IMR-90 (cell line): ENCODE measurements around the gene GRIN1. TPM values are rescaled to one million over a fixed set of nuclear protein-coding genes. Genes with fewer than 3 reads are reported as not detected.

ENCODE experiments used
- ATAC-seq: fragments of 200-7000 bp; cut with Tn5 transposase; 2 replicates; pipeline ENCODE4 v1.9.1; 2020; ENCODE audit warnings: low read depth, mild to moderate bottlenecking, moderate library complexity
- BruUV-seq: library from RNA; stranded (reverse); fragments of 400-500 nt; replicated peaks from 2 replicates; lab custom pipeline; 2021; lab: Mats Ljungman, UMichigan
- CTCF ChIA-PET: fragments of 300-600 bp; formaldehyde crosslinking; extraction: SDS; loops from one replicate; lab custom pipeline; 2021; ENCODE audit warnings: antibody characterized with exemption; lab: Yijun Ruan, JAX
- POLR2A ChIA-PET: fragments of 300-600 bp; sonication (Branson Sonifier 250); formaldehyde crosslinking; loops from one replicate; lab custom pipeline; 2022; ENCODE audit warnings: antibody characterized with exemption; ENCODE audit not compliant: unreplicated experiment; lab: Charles Lee
- DNase-seq: peaks from one replicate; pipeline ENCODE4 v3.0.0; 2013
- H2AFZ ChIP-seq: replicated peaks from 2 replicates; pipeline ENCODE3; 2013; ENCODE audit warnings: low read length, mild to moderate bottlenecking; ENCODE audit not compliant: poor library complexity
- H2AK5ac ChIP-seq: 2 replicates; pipeline ENCODE4 v1.6.1; 2013; ENCODE audit warnings: low read depth, low read length, inconsistent platforms
- H2AK9ac ChIP-seq: replicated peaks from 2 replicates; pipeline ENCODE3; 2013; ENCODE audit warnings: mild to moderate bottlenecking, low read depth, low read length, moderate library complexity; ENCODE audit not compliant: poor library complexity
- H2BK120ac ChIP-seq: 2 replicates; pipeline ENCODE4 v1.6.1; 2013; ENCODE audit warnings: low read depth, low read length, inconsistent platforms
- H2BK15ac ChIP-seq: 3 replicates; pipeline ENCODE4 v1.6.1; 2013; ENCODE audit warnings: low read depth, low read length, inconsistent platforms
- H2BK20ac ChIP-seq: 2 replicates; pipeline ENCODE4 v1.6.1; 2013; ENCODE audit warnings: low read depth, mild to moderate bottlenecking, inconsistent platforms, low read length, moderate library complexity
- H2BK5ac ChIP-seq: 2 replicates; pipeline ENCODE4 v1.6.1; 2013; ENCODE audit warnings: mild to moderate bottlenecking, low read depth, low read length, inconsistent platforms; ENCODE audit not compliant: poor library complexity, severe bottlenecking
- H3K14ac ChIP-seq: replicated peaks from 2 replicates; pipeline ENCODE4 v1.6.1; 2013; ENCODE audit warnings: low read depth, low read length, inconsistent platforms
- H3K18ac ChIP-seq: 2 replicates; pipeline ENCODE4 v1.6.1; 2013; ENCODE audit warnings: low read depth, low read length, control low read depth
- H3K23ac ChIP-seq: 2 replicates; pipeline ENCODE4 v1.6.1; 2013; ENCODE audit warnings: low read depth, low read length, inconsistent platforms
- H3K27ac ChIP-seq: 2 replicates; pipeline ENCODE4 v1.5.1; 2013; ENCODE audit warnings: mild to moderate bottlenecking, control low read depth, low read length; ENCODE audit not compliant: insufficient read depth
- H3K27me3 ChIP-seq: 2 replicates; pipeline ENCODE4 v1.6.1; 2013; ENCODE audit warnings: low read length; ENCODE audit not compliant: control insufficient read depth, insufficient read depth
- H3K36me3 ChIP-seq: 2 replicates; pipeline ENCODE4 v1.6.1; 2013; ENCODE audit warnings: low read length, mixed read lengths; ENCODE audit not compliant: control insufficient read depth, insufficient read depth
- H3K4ac ChIP-seq: 2 replicates; pipeline ENCODE4 v1.6.1; 2013; ENCODE audit warnings: low read depth, low read length, inconsistent platforms
- H3K4me1 ChIP-seq: 2 replicates; pipeline ENCODE4 v1.6.1; 2013; ENCODE audit warnings: low read length, mixed read lengths; ENCODE audit not compliant: control insufficient read depth, insufficient read depth
- H3K4me2 ChIP-seq: 2 replicates; pipeline ENCODE4 v1.6.1; 2013; ENCODE audit warnings: low read depth, mild to moderate bottlenecking, control low read depth, low read length, moderate library complexity
- H3K4me3 ChIP-seq: 2 replicates; pipeline ENCODE4 v1.5.1; 2013; ENCODE audit warnings: low read depth, mild to moderate bottlenecking, control low read depth, low read length, moderate library complexity; ENCODE audit not compliant: insufficient read depth
- H3K56ac ChIP-seq: 2 replicates; pipeline ENCODE4 v1.6.1; 2013; ENCODE audit warnings: low read length, inconsistent platforms; ENCODE audit not compliant: insufficient read depth; ENCODE audit errors: extremely low read depth
- H3K79me1 ChIP-seq, 2 experiments: 2 replicates each; pipeline ENCODE4 v1.6.1; 2013; ENCODE audit warnings: low read length in 2 of 2, inconsistent platforms in 1 of 2, low read depth in 1 of 2
- H3K9ac ChIP-seq: 2 replicates; pipeline ENCODE4 v1.6.1; 2013; ENCODE audit warnings: low read depth, low read length, control low read depth
- H3K9me1 ChIP-seq: 2 replicates; pipeline ENCODE4 v1.6.1; 2013; ENCODE audit warnings: low read length, inconsistent platforms; ENCODE audit not compliant: insufficient read depth
- H3K9me3 ChIP-seq: 2 replicates; pipeline ENCODE4 v1.6.1; 2013; ENCODE audit warnings: low read length; ENCODE audit not compliant: control insufficient read depth, insufficient read depth
- H4K20me1 ChIP-seq: 2 replicates; pipeline ENCODE4 v1.6.1; 2013; ENCODE audit warnings: low read length, inconsistent platforms; ENCODE audit not compliant: insufficient read depth
- H4K5ac ChIP-seq: 2 replicates; pipeline ENCODE4 v1.6.1; 2013; ENCODE audit warnings: mild to moderate bottlenecking, low read depth, low read length, control low read depth
- H4K8ac ChIP-seq, 2 experiments: 2 replicates each; pipeline ENCODE4 v1.6.1; 2013; ENCODE audit warnings: low read depth in 2 of 2, low read length in 2 of 2, control low read depth in 1 of 2, inconsistent platforms in 1 of 2
- H4K91ac ChIP-seq: 2 replicates; pipeline ENCODE4 v1.6.1; 2013; ENCODE audit warnings: low read depth, low read length, inconsistent platforms; ENCODE audit not compliant: insufficient read depth
- BHLHE40 ChIP-seq: fragments of 150-350 bp; IDR thresholded peaks from 2 replicates; pipeline ENCODE4 v1.6.1; 2016; ENCODE audit warnings: mild to moderate bottlenecking, low read depth, low read length
- CEBPB ChIP-seq: IDR thresholded peaks from 2 replicates; pipeline ENCODE4 v1.6.1; 2012; ENCODE audit warnings: low read depth, low read length, improper control_type of control experiment
- FOS ChIP-seq: fragments of 150-350 bp; IDR thresholded peaks from 2 replicates; pipeline ENCODE4 v1.6.1; 2016; ENCODE audit warnings: low read depth, low read length
- MAFK ChIP-seq: IDR thresholded peaks from 2 replicates; pipeline ENCODE4 v1.6.1; 2012; ENCODE audit warnings: low read depth, low read length, improper control_type of control experiment
- MAZ ChIP-seq: IDR thresholded peaks from 2 replicates; pipeline ENCODE4 v1.6.1; 2012; ENCODE audit warnings: low read depth, mild to moderate bottlenecking, low read length, improper control_type of control experiment, moderate library complexity, borderline replicate concordance
- MXI1 ChIP-seq: IDR thresholded peaks from 2 replicates; pipeline ENCODE4 v1.6.1; 2012; ENCODE audit warnings: low read depth, mild to moderate bottlenecking, low read length, moderate library complexity, borderline replicate concordance
- NFE2L2 ChIP-seq: fragments of 150-350 bp; IDR thresholded peaks from 2 replicates; pipeline ENCODE4 v1.6.1; 2016; ENCODE audit warnings: low read depth, mild to moderate bottlenecking, low read length
- POLR2A ChIP-seq: IDR thresholded peaks from 2 replicates; pipeline ENCODE4 v1.6.1; 2012; ENCODE audit warnings: mild to moderate bottlenecking, low read depth, low read length
- RAD21 ChIP-seq: IDR thresholded peaks from 2 replicates; pipeline ENCODE4 v1.6.1; 2012; ENCODE audit warnings: low read length, improper control_type of control experiment
- RCOR1 ChIP-seq: IDR thresholded peaks from 2 replicates; pipeline ENCODE4 v1.6.1; 2012; ENCODE audit warnings: mild to moderate bottlenecking, low read length, improper control_type of control experiment; ENCODE audit not compliant: insufficient replicate concordance
- RFX5 ChIP-seq: IDR thresholded peaks from 2 replicates; pipeline ENCODE4 v1.8.0; 2012; ENCODE audit warnings: low read depth, mild to moderate bottlenecking, low read length, moderate library complexity
- SMC3 ChIP-seq: fragments of 150-350 bp; IDR thresholded peaks from 2 replicates; pipeline ENCODE4 v1.6.1; 2016; ENCODE audit warnings: low read depth, mild to moderate bottlenecking, antibody characterized with exemption, low read length, moderate library complexity
- WGBS, 2 experiments: methylation state at CpG; one replicate each; pipeline versions ENCODE4 v1.1.5 to v1.1.7; 2013; ENCODE audit warnings: missing lambda C conversion rate in 2 of 2; ENCODE audit not compliant: insufficient read length in 1 of 2; ENCODE audit errors: extremely low coverage in 2 of 2; 5-methylcytosine and 5-hydroxymethylcytosine counted together
- dilution Hi-C: fragments of 300-500 bp; cut with HindIII; formaldehyde crosslinking; loops from one replicate; pipeline ENCODE4 v1.14.3; 2018; ENCODE audit warnings: low sequenced_read_pairs; ENCODE audit not compliant: unreplicated experiment
- in situ Hi-C: fragments of 300-500 bp; cut with MboI; formaldehyde crosslinking; loops from 3 replicates; pipeline ENCODE4 v1.14.3; 2019; ENCODE audit warnings: low sequenced_read_pairs, inconsistent platforms, mixed read lengths
- intact Hi-C: fragments of 100-400 bp; cut with micrococcal nuclease; formaldehyde crosslinking; loops from 2 replicates; pipeline ENCODE4 v1.10.0; 2022
- polyA plus RNA-seq, 3 experiments: library from polyadenylated mRNA; depleted of rRNA; stranded (reverse); fragments of >200 nt; gene quantifications; 2 replicates each; pipeline ENCODE4 v1.2.3, GENCODE V29; 2012; ENCODE audit warnings: low replicate concordance in 1 of 3
- total RNA-seq: library from RNA; depleted of rRNA; stranded (reverse); fragments of >200 nt; gene quantifications from 2 replicates; pipeline ENCODE4 v1.2.3, GENCODE V29; 2012
- TF ChIP-seq, protein P1 (sequence below): conservative IDR thresholded peaks from 2 replicates; pipeline ENCODE4 v1.5.1; 2012; ENCODE audit warnings: mild to moderate bottlenecking, low read depth, low read length, improper control_type of control experiment
- TF ChIP-seq, protein P2 (sequence below): fragments of 150-350 bp; IDR thresholded peaks from 2 replicates; pipeline ENCODE4 v1.6.1; 2017; ENCODE audit warnings: mild to moderate bottlenecking, antibody characterized with exemption, low read length, low read depth
- TF ChIP-seq, protein P3 (sequence below): fragments of 150-350 bp; IDR thresholded peaks from 2 replicates; pipeline ENCODE4 v1.6.1; 2016; ENCODE audit warnings: low read depth, mild to moderate bottlenecking, low read length, moderate library complexity, borderline replicate concordance

Gene GRIN1
- total and polyA plus RNA-seq, 2 of the 4 experiments (the other 2 are of a cell fraction) = 0.09 TPM; not detected in 1

DNA sequence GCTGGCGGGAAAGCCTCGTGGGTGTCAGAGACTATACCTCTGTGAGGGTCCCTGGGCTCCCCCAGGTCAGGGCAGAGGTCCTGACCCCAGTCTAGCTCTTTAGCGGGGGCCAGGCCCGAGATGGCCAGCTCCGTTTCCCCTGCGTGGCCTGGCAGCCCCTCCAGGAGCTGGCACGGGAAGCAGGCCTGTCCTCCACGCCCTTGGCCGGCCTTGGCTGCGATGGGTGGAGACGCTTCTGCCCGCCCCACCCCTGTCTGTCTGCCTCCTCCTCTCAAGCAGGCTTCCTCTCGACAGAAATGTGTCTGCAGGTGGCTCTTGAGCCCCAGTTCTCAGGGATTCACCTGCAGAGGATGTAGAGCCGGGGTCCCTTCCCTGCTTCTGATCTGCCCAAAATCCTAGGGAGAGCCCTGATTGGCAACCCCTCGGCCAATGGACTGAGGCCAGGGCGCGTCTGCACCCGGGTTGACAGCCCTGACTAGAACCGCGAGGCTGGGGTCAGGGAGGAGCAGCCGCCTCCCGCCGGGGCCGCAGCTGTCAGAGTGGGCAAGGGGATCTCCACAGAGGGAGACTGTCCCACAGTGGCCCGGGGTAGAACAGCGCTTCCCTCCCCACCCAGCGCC lies 2.6 kb upstream of the GRIN1 start:
- Histone ChIP-seq H2BK5ac (no peak overlapping the region), H4K20me1 (no peaks in the 10 kb centered on the region; the same call in 1 of the 2 replicates), H3K56ac (no peak overlapping the region), H3K9me3 (no peaks in the 10 kb centered on the region), H3K27me3 (peaks cover 50% of the 10 kb centered on the region), H2AK5ac (no peak overlapping the region), H2BK20ac (no peak overlapping the region), H3K79me1 (no peaks in the 10 kb centered on the region), H4K5ac (no peak overlapping the region), H3K18ac (no peak overlapping the region), H3K9ac (no peak overlapping the region), H3K36me3 (no peaks in the 10 kb centered on the region), H2BK15ac (no peak overlapping the region), H4K8ac (no peak overlapping the region), H3K4me1 (no peaks in the 10 kb centered on the region; the same call in 1 of the 2 replicates), H3K27ac (no peak overlapping the region), H3K14ac (no peak overlapping the region), H3K9me1 (peaks cover 4% of the 10 kb centered on the region; the same call in 1 of the 2 replicates), H2AK9ac (no peak overlapping the region), H2AFZ (no peak overlapping the region), H3K4ac (no peak overlapping the region), H3K4me3 (no peak overlapping the region), H3K4me2 (no peak overlapping the region), H4K91ac (no peak overlapping the region), H2BK120ac (no peak overlapping the region), H3K23ac (no peak overlapping the region)
- CTCF ChIA-PET = no interaction called here
- 30% methylated on average over 8 of the region's 27 CpGs; no CpG with 5 or more reads in 1 of the 2 experiments for WGBS, 2 experiments
- in situ Hi-C loops = no loop called here
- POLR2A ChIA-PET = no interaction called here
- no TSS peak for BruUV-seq
- intact Hi-C loops = no loop called here
- no peak for DNase-seq
- no peak for ATAC-seq
- TF ChIP-seq, protein P1, sequence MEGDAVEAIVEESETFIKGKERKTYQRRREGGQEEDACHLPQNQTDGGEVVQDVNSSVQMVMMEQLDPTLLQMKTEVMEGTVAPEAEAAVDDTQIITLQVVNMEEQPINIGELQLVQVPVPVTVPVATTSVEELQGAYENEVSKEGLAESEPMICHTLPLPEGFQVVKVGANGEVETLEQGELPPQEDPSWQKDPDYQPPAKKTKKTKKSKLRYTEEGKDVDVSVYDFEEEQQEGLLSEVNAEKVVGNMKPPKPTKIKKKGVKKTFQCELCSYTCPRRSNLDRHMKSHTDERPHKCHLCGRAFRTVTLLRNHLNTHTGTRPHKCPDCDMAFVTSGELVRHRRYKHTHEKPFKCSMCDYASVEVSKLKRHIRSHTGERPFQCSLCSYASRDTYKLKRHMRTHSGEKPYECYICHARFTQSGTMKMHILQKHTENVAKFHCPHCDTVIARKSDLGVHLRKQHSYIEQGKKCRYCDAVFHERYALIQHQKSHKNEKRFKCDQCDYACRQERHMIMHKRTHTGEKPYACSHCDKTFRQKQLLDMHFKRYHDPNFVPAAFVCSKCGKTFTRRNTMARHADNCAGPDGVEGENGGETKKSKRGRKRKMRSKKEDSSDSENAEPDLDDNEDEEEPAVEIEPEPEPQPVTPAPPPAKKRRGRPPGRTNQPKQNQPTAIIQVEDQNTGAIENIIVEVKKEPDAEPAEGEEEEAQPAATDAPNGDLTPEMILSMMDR = no peak
- TF ChIP-seq MXI1 (no peak), RFX5 (no peak), RAD21 (no peak), RCOR1 (no peak), MAFK (no peak), CEBPB (no peak), NFE2L2 (no peak), FOS (no peak), BHLHE40 (no peak), POLR2A (no peak), SMC3 (no peak), MAZ (no peak)
- TF ChIP-seq, protein P2, sequence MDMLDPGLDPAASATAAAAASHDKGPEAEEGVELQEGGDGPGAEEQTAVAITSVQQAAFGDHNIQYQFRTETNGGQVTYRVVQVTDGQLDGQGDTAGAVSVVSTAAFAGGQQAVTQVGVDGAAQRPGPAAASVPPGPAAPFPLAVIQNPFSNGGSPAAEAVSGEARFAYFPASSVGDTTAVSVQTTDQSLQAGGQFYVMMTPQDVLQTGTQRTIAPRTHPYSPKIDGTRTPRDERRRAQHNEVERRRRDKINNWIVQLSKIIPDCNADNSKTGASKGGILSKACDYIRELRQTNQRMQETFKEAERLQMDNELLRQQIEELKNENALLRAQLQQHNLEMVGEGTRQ = no peak
- TF ChIP-seq, protein P3, sequence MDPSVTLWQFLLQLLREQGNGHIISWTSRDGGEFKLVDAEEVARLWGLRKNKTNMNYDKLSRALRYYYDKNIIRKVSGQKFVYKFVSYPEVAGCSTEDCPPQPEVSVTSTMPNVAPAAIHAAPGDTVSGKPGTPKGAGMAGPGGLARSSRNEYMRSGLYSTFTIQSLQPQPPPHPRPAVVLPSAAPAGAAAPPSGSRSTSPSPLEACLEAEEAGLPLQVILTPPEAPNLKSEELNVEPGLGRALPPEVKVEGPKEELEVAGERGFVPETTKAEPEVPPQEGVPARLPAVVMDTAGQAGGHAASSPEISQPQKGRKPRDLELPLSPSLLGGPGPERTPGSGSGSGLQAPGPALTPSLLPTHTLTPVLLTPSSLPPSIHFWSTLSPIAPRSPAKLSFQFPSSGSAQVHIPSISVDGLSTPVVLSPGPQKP = no peak
- dilution Hi-C loops = no loop called here
